Liver (tissue), 9 donors: ENCODE measurements around the gene INSM1. TPM values are rescaled to one million over a fixed set of nuclear protein-coding genes. Genes with fewer than 3 reads are reported as not detected.

Experiments used
- DNase-seq: peaks from one replicate; pipeline ENCODE4 v3.0.0-alpha.2; 2017; ENCODE audit warnings: low spot score
- H3K27ac ChIP-seq, 2 donors: one replicate each; pipeline ENCODE4 v1.7.0; 2013; ENCODE audit warnings: inconsistent platforms in 2 of 2, low read length in 2 of 2, control low read depth in 1 of 2, low read depth in 1 of 2, mild to moderate bottlenecking in 1 of 2
- H3K27me3 ChIP-seq, 4 donors: one replicate each; pipeline versions ENCODE4 v1.6.1 to v1.7.0; 2013; ENCODE audit warnings: low read length in 3 of 4, inconsistent platforms in 1 of 4, mild to moderate bottlenecking in 1 of 4, moderate library complexity in 1 of 4; ENCODE audit not compliant: control insufficient read depth in 4 of 4, insufficient read depth in 4 of 4
- H3K36me3 ChIP-seq, 4 donors: one replicate each; pipeline versions ENCODE4 v1.6.1 to v1.7.0; 2013; ENCODE audit warnings: low read length in 3 of 4, mild to moderate bottlenecking in 3 of 4, low read depth in 1 of 4, moderate library complexity in 1 of 4; ENCODE audit not compliant: control insufficient read depth in 4 of 4, insufficient read depth in 3 of 4
- H3K4me1 ChIP-seq, 4 donors: one replicate each; pipeline versions ENCODE4 v1.6.1 to v1.7.0; 2013; ENCODE audit warnings: low read length in 3 of 4, mild to moderate bottlenecking in 3 of 4, moderate library complexity in 1 of 4; ENCODE audit not compliant: control insufficient read depth in 4 of 4, insufficient read depth in 4 of 4
- H3K4me3 ChIP-seq, 3 donors: one replicate each; pipeline versions ENCODE4 v1.6.1 to v1.7.0; 2013; ENCODE audit warnings: low read length in 3 of 3, control low read depth in 1 of 3, low read depth in 1 of 3, mild to moderate bottlenecking in 1 of 3
- H3K9ac ChIP-seq, 2 donors: one replicate each; pipeline ENCODE4 v1.7.0; 2013; ENCODE audit warnings: low read length in 2 of 2, mild to moderate bottlenecking in 2 of 2, moderate library complexity in 2 of 2, control low read depth in 1 of 2, low read depth in 1 of 2
- H3K9me3 ChIP-seq, 4 donors: one replicate each; pipeline versions ENCODE4 v1.6.1 to v1.7.0; 2013; ENCODE audit warnings: low read length in 3 of 4; ENCODE audit not compliant: control insufficient read depth in 4 of 4
- EGR1 ChIP-seq, 2 donors: IDR thresholded peaks; 2 replicates each; pipeline ENCODE4 v1.6.1; 2016 to 2018; ENCODE audit warnings: antibody characterized with exemption in 2 of 2, low read depth in 2 of 2
- FOXA1 ChIP-seq: IDR thresholded peaks from 2 replicates; pipeline ENCODE4 v1.6.1; 2016; ENCODE audit warnings: antibody characterized with exemption
- FOXA2 ChIP-seq: IDR thresholded peaks from 2 replicates; pipeline ENCODE4 v1.6.1; 2016; ENCODE audit warnings: antibody characterized with exemption
- GABPA ChIP-seq, 2 donors: IDR thresholded peaks in 1 of 2; conservative IDR thresholded peaks in 1 of 2; 2 replicates each; pipeline ENCODE4 v1.6.1; 2016; ENCODE audit warnings: antibody characterized with exemption in 2 of 2, mild to moderate bottlenecking in 1 of 2, moderate library complexity in 1 of 2
- HNF4A ChIP-seq, 2 donors: conservative IDR thresholded peaks; 2 replicates each; pipeline ENCODE4 v1.6.1; 2016; ENCODE audit warnings: antibody characterized with exemption in 2 of 2, mild to moderate bottlenecking in 2 of 2
- HNF4G ChIP-seq: IDR thresholded peaks from 2 replicates; pipeline ENCODE4 v1.6.1; 2016; ENCODE audit warnings: antibody characterized with exemption
- JUND ChIP-seq, 2 donors: IDR thresholded peaks; 2 replicates each; pipeline ENCODE4 v1.6.1; 2016; ENCODE audit warnings: antibody characterized with exemption in 2 of 2
- NR2F2 ChIP-seq: IDR thresholded peaks from 2 replicates; pipeline ENCODE4 v1.6.1; 2016; ENCODE audit warnings: antibody characterized with exemption
- RAD21 ChIP-seq, 2 donors: IDR thresholded peaks; 2 replicates each; pipeline ENCODE4 v1.6.1; 2016; ENCODE audit warnings: antibody characterized with exemption in 2 of 2, mild to moderate bottlenecking in 2 of 2
- RXRA ChIP-seq, 2 donors: IDR thresholded peaks; 2 replicates each; pipeline ENCODE4 v1.6.1; 2017 to 2018; ENCODE audit warnings: antibody characterized with exemption in 2 of 2, mild to moderate bottlenecking in 1 of 2
- SP1 ChIP-seq: IDR thresholded peaks from 2 replicates; pipeline ENCODE4 v1.6.1; 2018; ENCODE audit warnings: antibody characterized with exemption, mild to moderate bottlenecking
- TAF1 ChIP-seq: conservative IDR thresholded peaks from 2 replicates; pipeline ENCODE4 v1.6.1; 2016; ENCODE audit warnings: antibody characterized with exemption, mild to moderate bottlenecking
- YY1 ChIP-seq: IDR thresholded peaks from 2 replicates; pipeline ENCODE4 v1.6.1; 2016; ENCODE audit warnings: antibody characterized with exemption, mild to moderate bottlenecking
- WGBS: extraction: QIAGEN DNeasy Blood & Tissue Kit; methylation state at CpG from one replicate; pipeline ENCODE4 v1.1.7; 2013; 5-methylcytosine and 5-hydroxymethylcytosine counted together
- polyA plus RNA-seq, 2 donors: library from polyadenylated mRNA; stranded (reverse) in 1 of 2; unstranded in 1 of 2; fragments of 200-250 nt in 1 of 2; fragments of >200 nt in 1 of 2; fragmentation: Nextera tagmentation in 1 of 2; extraction: Ambion mirVana in 1 of 2; gene quantifications; one replicate each; pipeline versions ENCODE4 v1.2.1 to v1.2.3, GENCODE V29; 2013 to 2015
- total RNA-seq, 2 donors: library from RNA; depleted of rRNA; stranded (reverse); fragments of >200 nt; gene quantifications; one replicate each; pipeline ENCODE4 v1.2.3, GENCODE V29; 2014
- TF ChIP-seq, protein P1 (sequence below): fragments of 150-350 bp; IDR thresholded peaks from 2 replicates; pipeline ENCODE4 v1.5.1; 2017; ENCODE audit warnings: improper control_type of control experiment, low read depth, low read length; ENCODE audit not compliant: missing input control
- TF ChIP-seq, protein P2 (sequence below): IDR thresholded peaks from 2 replicates; pipeline ENCODE4 v1.6.1; 2016; ENCODE audit warnings: antibody characterized with exemption
- TF ChIP-seq, protein P3 (sequence below): IDR thresholded peaks from 2 replicates; pipeline ENCODE4 v1.6.1; 2016; ENCODE audit warnings: antibody characterized with exemption
- TF ChIP-seq, protein P4 (sequence below): IDR thresholded peaks from 2 replicates; pipeline ENCODE4 v1.6.1; 2016; ENCODE audit warnings: antibody characterized with exemption
- donor health status: healthy.
- donor health status: healthy.
- donor health status: healthy.
- donor health status: healthy.
- donor health status: healthy.

Gene INSM1
- total and polyA plus RNA-seq, 4 donors: not detected

DNA sequence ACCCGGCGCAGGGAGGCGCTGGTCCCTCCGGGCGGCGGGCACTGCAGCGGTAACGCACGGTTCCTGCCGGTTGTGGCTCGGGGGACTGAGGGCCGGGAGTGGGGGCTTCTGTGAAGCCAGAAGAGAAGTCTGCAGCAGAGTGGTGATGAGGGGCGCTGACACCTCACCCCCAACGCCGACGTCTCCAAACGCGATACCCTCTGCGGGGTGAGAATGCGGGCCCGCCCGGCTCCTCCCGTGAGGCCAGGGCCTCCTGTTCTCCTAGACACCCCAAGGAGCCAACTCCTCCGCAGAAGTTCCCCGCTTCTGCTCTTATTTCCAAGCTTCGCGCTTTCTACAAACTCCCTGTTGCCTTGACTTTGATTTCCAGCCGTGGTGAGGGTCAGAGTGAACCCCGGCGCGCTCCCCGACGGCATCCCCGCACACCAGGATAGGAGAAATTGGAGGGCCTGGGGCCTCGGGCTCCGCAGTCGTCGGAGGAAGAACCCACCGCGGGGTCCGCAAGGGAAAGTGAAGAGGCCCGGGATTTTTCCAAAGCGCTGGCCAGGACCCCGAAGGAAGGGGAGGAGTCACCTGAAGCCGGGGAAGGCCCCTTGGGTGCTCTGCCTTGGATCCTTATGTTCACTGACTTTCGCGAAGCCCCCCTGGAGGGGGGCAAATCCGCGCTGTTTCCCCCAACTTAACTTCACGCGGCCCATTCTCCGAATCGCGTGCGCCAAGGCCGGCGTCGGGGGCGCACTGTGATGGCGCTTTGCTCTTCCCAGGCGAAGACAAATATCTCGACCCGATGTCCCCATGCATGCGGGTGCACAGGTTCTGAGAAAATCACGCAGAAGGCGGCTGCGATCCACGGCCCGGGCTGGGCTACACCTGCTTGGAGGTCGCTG is 3.1 kb upstream of the INSM1 start:
- H3K4me3 ChIP-seq: no peak overlapping the region
- no peak for TF ChIP-seq EGR1 (IDR thresholded peaks at IDR 0.05; ENCODE audit: low read depth in 2 of 2)
- TF ChIP-seq, protein P1, sequence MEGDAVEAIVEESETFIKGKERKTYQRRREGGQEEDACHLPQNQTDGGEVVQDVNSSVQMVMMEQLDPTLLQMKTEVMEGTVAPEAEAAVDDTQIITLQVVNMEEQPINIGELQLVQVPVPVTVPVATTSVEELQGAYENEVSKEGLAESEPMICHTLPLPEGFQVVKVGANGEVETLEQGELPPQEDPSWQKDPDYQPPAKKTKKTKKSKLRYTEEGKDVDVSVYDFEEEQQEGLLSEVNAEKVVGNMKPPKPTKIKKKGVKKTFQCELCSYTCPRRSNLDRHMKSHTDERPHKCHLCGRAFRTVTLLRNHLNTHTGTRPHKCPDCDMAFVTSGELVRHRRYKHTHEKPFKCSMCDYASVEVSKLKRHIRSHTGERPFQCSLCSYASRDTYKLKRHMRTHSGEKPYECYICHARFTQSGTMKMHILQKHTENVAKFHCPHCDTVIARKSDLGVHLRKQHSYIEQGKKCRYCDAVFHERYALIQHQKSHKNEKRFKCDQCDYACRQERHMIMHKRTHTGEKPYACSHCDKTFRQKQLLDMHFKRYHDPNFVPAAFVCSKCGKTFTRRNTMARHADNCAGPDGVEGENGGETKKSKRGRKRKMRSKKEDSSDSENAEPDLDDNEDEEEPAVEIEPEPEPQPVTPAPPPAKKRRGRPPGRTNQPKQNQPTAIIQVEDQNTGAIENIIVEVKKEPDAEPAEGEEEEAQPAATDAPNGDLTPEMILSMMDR: no peak
- no peak for TF ChIP-seq TAF1
- TF ChIP-seq, protein P2, sequence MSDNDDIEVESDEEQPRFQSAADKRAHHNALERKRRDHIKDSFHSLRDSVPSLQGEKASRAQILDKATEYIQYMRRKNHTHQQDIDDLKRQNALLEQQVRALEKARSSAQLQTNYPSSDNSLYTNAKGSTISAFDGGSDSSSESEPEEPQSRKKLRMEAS: no peak
- no peak for TF ChIP-seq FOXA1
- no peak for TF ChIP-seq RXRA (IDR thresholded peaks at IDR 0.05)
- no peak for TF ChIP-seq SP1
- TF ChIP-seq HNF4G: no peak
- TF ChIP-seq YY1: no peak
- no peak for TF ChIP-seq RAD21 (IDR thresholded peaks at IDR 0.05)
- no peak for TF ChIP-seq NR2F2
- no peak for TF ChIP-seq HNF4A (conservative IDR thresholded peaks at IDR 0.05)
- no peaks in the 10 kb centered on the region for H3K9me3 ChIP-seq
- H3K36me3 ChIP-seq: no peaks in the 10 kb centered on the region
- peaks cover 0 to 40% (median 18%) of the 10 kb centered on the region in 4 donors for H3K27me3 ChIP-seq
- WGBS: 5% methylated on average over 70 of the region's 70 CpGs
- DNase-seq: no peak
- no peak overlapping the region for H3K27ac ChIP-seq
- no peak overlapping the region for H3K9ac ChIP-seq
- H3K4me1 ChIP-seq: peaks cover 22 to 44% (median 30%) of the 10 kb centered on the region in 4 donors

DNA sequence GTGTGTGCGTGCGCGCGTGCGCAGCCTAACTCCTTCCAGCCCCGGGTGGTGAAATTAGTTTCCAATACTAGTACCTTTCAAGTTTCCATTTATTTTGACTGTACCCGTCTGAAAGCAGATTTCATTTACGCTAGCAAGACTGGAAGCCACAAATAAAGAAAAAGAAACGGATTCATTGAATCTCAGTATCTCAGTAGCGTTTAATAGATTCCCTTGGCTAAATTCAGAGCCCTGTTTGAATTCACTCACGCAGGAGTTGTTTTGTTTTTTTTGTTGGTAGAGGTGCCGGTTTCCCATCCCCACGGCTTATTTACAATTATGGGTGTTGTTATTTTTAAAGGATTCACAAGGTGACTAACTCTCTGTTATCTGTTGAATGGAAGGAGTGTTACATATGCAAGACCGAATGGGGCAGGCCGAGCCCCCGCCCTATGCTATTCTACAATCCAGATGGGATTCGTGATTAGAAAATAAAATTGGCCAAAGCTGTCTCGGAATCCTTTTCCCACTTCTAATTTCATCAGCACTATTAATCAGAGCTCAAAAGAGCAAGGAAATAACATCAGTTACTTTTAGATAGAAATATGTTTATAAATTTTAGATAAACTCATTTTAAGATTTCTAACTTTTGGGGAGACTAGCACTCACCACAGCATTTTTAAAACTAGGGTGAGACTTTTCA is 2.3 kb upstream of the INSM1 start:
- H3K27me3 ChIP-seq: peaks cover 0 to 40% (median 21%) of the 10 kb centered on the region in 4 donors
- WGBS: 7% methylated on average over 18 of the region's 18 CpGs
- no peak overlapping the region for H3K9ac ChIP-seq
- DNase-seq: no peak
- no peaks in the 10 kb centered on the region for H3K9me3 ChIP-seq
- no peak for TF ChIP-seq GABPA (IDR thresholded peaks at IDR 0.05 in 1 of 2, conservative IDR thresholded peaks at IDR 0.05 in 1 of 2)
- no peak for TF ChIP-seq RXRA (IDR thresholded peaks at IDR 0.05)
- TF ChIP-seq HNF4G: no peak
- TF ChIP-seq EGR1 (IDR thresholded peaks at IDR 0.05; ENCODE audit: low read depth in 2 of 2): no peak
- no peak for TF ChIP-seq JUND (IDR thresholded peaks at IDR 0.05)
- TF ChIP-seq, protein P3, sequence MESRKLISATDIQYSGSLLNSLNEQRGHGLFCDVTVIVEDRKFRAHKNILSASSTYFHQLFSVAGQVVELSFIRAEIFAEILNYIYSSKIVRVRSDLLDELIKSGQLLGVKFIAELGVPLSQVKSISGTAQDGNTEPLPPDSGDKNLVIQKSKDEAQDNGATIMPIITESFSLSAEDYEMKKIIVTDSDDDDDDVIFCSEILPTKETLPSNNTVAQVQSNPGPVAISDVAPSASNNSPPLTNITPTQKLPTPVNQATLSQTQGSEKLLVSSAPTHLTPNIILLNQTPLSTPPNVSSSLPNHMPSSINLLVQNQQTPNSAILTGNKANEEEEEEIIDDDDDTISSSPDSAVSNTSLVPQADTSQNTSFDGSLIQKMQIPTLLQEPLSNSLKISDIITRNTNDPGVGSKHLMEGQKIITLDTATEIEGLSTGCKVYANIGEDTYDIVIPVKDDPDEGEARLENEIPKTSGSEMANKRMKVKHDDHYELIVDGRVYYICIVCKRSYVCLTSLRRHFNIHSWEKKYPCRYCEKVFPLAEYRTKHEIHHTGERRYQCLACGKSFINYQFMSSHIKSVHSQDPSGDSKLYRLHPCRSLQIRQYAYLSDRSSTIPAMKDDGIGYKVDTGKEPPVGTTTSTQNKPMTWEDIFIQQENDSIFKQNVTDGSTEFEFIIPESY: no peak
- no peak for TF ChIP-seq TAF1
- TF ChIP-seq NR2F2: no peak
- no peak for TF ChIP-seq RAD21 (IDR thresholded peaks at IDR 0.05)
- no peak for TF ChIP-seq HNF4A (conservative IDR thresholded peaks at IDR 0.05)
- TF ChIP-seq, protein P4, sequence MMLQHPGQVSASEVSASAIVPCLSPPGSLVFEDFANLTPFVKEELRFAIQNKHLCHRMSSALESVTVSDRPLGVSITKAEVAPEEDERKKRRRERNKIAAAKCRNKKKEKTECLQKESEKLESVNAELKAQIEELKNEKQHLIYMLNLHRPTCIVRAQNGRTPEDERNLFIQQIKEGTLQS: no peak
- TF ChIP-seq FOXA2: no peak
- TF ChIP-seq, protein P2: no peak
- H3K4me3 ChIP-seq: no peak overlapping the region
- no peak overlapping the region for H3K27ac ChIP-seq
- peaks cover 22 to 45% (median 29%) of the 10 kb centered on the region in 4 donors for H3K4me1 ChIP-seq
- no peaks in the 10 kb centered on the region for H3K36me3 ChIP-seq
